HG03460 (cell line): ENCODE data around the gene OGFOD2.

ENCODE experiments used
- ATAC-seq: cut with Tn5 transposase; IDR thresholded peaks from one replicate; pipeline ENCODE4 v1.9.1; 2021; ENCODE audit not compliant: unreplicated experiment

The OGFOD2 gene

DNA sequence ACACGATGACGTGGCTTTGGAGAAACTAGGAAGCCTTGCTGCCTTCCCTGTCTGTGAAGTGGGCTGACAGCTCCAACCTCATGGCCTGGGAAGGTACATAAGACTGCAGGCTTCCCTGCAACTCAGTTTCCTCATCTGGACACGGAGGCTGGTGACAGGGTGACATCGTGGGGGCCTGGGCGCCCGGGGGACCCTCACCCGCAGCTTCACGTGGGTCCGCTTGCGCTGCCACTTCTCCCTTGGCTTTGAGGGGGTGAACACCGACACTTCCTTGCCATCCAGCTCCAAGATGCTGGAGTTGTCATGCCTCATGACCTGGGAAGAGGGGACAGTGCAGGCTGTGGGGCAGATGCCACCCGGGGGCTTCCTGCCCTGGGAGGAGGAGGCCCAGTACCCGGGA is 13.0 kb downstream of the OGFOD2 start:
- no peak for ATAC-seq

DNA sequence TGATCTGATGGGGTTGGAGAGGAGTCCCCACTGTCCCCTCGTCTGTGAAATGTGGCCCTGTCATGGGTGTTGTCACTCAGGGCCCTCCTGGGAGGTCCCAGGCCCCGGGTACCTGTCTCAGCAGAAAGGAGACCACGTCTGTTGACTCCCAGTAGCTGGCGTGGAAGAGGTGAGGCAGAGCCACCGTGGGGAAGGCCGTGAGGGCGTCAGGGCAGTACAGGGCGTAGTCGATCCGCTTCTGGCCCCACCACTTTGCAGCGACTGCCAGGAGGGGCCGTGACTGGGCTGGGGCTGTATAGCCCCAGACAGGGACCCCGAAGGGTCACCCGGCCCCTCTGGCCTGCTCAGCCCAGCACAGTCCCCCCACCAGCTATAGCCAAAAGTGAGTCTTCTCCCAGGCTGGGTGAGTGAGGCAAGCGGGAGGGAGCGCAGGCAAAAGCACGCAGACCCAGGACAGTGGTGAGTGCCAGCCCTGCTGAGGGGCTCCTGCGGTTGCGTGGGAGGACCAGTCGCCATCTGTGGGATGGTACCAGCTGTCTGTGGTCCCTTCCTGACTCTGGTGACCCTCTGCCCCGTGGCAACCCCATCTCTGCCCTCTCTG is 13.7 kb downstream of the OGFOD2 start:
- ATAC-seq, result no peak

DNA sequence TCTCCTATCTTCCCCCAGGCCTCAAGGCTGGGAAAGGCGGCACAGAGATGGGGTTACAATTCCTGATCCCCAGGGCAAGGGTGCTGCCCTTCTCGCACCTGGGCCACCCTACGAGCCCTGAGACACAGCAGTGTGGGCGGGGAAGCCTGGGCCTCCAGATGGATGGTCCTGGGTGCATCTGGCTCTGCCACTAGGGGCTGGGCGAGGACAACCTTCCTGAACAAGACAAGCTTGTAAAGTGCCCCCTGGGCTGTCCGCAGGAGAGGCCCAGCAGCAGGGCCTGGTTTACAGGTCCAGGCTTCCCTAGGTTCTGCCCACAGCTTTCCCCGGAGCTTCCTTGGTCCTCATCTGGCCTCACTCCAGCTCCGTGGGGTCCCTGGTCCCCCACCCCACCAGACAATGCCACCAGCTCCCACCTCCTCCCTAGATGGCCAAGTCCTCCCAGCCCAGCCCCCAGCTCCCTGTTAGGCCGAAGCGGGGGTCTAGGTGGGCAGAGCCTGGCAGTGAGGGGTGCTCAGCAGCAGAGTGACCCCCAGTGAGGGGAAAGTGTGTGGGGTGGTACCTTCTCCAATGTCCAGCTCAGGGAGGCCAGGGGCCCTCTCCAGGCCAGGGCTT is 14.3 kb downstream of the OGFOD2 start:
- ATAC-seq, result no peak

DNA sequence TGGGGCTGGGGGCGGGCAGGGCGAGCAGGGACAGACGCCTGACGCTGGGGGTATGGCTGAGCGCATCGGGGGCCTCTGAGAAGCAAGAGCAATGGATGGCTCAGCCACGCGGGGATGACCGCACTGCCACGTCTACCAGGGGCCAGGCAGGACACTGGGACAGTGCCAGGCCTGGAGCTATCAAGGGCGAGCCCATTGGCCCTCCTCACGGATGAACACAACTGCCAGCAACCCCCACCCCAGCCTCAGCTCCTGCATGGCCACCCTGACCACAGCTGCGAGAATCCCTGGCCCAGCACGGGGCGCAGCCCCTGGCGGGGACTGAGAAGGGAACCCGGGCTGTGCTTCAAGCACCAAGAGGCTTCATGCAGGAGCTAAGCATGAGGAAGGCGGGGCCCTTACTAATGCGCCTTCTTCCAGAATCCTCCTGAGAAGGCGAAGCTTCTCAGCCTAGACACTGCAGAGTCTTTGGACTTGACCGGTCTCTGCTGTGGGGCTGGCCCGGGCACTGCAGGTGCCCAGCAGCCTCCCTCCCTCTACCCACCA is 14.9 kb downstream of the OGFOD2 start:
- no peak for ATAC-seq

DNA sequence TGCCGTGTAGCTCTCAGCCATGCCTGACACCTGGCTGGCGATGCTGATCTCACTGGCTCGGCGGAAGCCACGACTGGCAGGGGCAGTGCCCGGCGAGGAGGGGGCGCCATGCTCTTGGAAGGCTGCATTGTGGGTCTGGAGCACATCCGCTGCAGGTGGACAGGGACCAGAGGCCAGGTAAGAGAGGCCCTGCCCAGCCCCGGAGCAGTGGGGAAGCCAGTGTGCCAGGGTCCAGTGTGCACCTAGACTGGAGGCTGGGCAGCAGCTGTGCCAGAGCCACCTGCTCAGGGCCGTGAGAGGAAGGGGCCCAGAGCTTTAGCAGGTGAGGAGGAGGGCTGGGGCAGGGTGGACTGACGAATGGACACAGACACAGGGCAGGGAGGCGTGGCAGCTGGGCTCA is 15.5 kb downstream of the OGFOD2 start:
- no peak for ATAC-seq

DNA sequence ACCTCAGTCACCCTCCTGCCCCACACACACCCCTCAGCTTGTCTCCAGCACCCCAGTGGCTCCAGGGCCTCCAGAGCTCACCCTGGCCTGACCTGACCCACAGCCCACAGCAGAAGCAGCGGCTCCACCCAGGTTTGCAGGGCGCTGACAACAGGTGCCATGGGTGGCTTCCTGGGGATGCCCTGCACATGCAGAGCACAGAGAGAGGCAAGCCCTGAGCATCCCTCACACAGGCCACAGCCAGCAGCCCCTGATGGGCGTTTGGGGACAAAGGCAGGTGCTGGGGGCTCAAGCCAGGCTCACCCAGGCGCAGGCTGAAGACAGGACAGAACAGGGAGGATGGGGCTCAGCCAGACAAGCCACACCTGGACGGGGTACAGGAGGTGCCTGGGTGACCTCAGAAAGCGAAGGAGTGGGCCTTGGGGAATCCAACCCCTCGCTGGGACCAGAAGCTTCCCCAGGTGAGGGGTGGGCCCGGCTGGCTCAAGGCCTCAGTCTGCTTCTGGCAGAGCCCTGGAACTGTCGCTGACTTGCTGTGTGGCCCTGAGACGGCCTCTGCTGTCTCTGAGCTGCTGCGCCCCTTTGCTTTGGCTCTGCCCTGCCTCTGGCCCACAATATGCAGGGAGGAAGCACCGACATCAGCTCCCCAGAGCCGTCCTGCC is 16.0 kb downstream of the OGFOD2 start:
- ATAC-seq, result no peak

DNA sequence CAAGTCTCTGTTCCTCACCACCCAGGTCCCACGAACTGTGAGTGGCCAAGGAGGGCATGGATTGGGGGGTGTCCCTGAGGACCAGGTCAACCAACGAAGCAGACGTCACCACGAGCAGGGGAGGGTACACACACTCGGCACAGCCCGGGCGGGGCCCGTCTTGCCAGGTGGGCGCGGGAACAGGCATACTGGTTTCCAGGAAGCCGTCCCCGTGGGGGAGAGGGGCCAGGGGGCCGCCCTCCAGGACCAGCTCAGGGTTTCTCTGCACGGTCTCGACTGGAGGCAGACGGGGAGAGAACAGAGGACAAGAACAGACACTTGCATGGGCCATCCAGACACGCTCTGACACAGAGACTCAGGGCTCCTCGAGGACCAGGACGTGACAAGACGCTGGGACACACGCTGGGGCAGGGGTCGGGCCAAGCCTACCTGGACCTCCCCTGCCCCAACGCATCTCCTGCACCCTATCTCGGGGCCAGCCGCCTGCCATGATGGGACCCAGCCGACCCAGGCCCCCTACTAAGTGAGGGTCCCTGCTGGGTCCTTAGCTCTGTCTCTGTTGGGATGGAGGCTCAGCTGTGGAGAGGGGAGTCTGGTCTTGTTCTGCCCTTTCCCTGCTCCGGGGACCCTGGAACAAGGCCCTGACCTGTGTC is 16.7 kb downstream of the OGFOD2 start:
- ATAC-seq, result no peak

DNA sequence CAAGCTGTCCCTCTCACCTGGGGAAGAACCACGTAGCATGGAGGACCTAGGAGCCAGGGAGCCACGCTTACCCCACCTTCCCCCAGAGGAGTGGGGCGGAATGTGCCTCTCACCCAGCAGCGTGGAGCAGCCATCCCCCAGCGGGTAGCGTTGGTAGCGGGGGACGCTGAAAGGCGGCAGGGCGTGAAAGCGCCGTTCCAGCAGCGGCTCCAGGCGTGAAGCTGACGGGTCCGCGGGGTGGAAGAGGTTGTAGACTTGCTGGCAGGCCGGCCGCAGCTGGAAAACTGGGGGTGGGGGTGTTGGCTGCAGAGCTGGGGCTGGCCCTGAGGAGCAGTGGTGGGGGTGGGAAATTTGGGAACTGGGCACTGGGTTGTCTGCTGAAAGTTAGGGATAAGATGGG is 17.3 kb downstream of the OGFOD2 start:
- ATAC-seq, result no peak

DNA sequence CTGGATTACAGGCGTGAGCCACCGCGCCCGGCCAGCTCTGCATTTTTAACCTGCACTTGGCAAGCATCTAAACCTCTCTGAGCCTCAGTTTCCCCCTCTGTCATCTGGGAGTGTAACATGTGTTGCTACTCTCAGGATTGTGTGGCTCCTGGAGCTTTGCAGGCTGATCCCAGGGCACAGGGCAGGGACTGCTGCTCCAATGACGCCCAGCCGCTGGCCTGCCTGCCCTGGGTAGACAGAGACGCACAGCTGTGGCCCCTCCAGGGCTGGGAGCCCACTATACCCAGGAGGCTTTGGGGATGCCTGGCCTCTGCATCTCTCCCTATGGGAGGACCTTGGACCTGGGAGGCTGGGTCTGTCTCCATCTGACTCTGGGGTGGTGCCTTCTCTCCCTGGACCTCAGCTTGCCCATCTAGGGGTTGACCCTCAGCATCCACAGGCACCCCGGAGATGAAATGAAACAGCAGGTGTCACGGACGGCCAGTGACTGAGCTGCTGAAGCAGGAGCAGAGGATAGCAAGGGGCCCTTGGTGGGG is 19.2 kb downstream of the OGFOD2 start:
- no peak for ATAC-seq

DNA sequence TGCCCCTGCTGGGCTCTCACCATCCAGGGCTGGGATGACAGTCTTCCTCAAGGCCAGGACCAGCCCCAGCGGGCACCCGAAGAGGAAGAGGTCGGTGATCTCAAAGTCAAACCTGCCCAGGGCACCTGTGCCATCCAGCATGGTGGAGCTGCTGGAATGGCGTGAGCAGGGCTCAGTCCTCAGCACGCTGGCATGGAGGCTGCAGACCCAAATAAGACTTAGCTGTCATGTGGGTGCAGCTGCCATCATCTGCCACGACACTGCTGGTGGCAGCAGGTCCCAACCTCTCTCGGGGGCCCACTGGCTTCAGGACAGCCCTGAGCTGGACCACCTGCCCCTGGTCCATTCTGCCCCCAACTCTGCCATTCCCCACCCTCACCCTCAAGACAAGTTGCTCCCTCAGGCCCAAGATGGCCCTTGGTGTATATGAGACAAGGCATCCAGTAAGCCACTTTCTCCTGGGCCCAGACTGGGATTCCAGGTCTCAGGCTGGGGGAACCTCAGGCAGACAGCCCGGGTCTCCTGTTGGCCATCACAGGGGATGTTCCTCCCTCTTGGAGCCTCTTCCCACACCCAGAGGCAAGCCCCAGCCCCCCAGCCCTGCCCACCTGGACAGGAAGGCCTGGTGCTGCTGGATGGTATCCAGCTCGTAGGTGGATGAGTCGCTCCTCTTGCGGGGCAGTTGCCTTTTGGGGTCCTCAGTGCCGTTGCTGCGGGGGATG is 19.9 kb downstream of the OGFOD2 start:
- no peak for ATAC-seq

DNA sequence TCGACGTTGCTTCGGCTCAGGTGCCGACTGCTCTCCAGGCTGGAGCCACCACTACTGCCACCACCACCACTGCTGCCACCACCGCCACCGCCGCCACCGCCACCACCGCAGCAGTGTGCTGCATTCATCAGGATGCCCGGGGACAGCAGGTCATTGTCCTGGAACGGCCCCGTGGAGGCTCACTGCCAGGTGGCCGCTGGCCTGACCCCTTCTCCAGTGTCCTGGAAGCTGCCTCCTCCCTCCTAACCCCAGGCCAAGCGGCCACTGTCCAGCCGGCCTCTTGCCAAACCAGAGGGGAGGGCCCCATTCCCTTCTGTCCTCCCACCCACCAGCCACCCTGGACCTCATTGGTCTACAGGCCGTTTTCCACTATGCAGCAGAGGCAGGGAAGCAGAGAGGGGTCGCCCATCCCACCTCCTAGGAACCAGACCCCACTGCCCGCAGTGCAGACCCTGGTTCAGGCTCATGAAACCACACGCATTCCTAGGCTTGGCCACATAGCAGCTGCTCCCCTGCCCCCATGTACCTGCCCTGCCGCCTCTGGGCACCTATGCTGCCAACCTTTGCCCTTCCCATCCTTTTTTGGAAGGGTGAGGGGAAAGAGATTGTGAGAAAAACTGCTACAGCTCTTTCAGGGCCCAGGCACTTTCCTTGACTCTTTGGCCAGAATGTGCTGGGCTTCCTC is 20.6 kb downstream of the OGFOD2 start:
- ATAC-seq, result no peak

DNA sequence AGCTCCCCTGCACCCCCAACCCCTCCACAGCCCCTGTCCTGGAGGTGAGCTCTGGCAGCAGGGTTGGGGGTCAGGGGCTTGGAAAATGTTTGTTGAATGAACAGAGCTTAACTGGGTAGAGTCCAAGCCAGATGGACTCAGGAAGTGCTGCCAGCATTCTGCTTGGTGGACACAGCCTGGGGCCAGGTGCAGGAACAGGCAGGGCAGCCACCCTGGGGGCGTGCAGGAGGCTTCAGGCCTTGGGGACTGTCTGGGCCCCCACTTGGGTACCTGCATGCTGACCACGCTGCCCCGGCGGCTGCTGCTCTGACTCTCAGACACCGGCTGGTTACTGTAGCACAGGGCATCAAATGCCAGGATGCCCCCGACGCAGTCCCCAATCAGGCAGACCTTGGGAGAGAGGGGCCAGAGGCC is 21.2 kb downstream of the OGFOD2 start:
- no peak for ATAC-seq

DNA sequence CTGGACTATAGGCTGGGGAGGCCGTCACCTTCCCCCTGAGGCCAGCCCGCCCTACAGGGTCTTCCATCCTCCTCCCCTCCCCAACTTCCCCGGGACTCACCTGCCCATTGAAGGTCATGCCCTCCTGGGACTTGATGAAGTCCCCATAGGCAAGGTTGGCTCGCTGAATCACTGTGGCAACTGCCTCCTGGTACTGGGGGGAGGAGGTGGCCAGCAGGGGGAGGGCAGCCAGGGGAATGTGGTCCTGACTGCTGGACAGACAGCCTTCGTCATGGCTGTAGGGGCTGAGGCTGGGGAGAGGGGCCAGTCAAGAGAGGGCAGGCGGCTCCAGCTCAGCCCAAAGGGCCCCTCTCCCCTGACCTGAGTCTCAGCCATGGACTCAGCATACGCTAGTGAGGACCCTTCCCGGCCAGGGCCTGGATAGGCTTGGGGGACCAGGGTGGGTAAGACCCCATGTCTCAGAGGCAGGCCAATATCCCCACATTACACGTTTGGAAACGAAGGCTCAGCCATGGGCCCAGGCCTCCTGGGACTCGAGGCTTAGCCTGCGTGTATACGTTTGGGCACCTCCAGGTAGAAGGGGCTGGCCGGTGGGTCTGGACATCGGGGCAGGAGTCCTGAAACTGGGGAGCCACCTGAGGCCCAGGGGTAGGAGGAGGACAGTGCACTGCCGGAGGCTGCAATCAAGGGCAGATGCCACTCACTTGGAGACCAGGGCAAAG is 21.7 kb downstream of the OGFOD2 start:
- ATAC-seq, result no peak

DNA sequence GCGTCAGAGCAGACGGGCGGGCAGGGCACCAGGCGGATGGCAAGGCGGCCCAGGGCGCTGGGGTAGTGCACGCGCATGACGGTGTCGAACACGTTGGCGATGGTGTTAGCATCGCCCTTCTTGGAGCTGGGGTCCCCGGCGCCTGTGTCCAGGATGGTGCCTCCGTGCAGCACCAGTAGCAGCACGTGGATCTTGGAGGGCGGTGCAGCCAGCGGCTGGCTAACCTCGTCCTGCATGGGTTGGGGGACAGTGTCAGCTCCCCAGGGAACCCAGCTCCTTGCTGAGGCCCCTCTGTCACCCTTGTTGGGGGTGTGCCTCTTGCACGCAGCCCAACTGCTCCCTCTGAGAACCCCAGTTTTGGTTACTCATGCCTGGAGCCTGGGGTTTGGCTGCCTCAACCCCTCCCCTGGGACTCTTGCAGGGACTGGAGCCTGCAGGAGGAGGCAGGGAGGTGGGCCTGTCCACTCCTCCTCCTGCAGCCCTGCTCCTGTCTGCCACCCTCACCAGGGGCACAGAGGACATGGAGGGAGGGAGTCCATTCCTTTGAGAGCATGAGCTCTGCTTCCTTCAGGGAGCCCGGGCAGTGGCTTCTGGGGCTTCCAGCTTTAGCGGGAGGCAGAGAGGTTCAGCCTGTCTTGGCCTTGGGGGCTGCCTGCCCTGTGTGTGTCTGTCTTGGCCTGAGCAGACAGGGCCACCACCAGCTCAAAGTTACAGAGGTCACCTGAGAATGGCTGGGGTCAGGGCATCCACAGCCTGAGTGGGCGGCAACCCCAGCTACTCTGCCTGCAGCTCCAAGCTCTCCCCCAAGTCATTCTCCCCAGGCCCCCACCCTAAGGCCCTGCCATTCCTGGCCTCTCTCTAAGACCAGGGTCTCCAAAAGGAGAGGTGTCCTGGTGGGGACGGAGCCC is 22.6 kb downstream of the OGFOD2 start:
- ATAC-seq, result no peak

DNA sequence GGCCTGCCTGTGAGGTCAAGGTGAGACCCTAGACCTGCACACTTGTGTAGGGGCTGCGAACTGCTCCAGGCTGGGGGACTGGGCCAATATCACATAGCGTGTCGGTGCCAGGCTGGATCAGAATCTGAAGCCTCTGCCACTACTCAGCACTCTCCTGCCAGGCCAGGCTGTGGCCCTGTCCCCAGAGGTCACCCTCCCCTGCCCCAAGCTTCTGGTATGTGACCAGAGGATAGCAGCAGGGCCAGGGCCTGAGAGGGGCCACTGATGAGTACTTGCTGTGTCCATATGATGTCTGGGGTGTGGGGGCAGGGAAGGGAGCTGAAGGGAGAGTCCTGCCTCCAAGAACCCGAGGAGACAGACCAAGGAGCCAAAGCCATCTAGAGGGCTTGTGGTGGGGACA is 23.3 kb downstream of the OGFOD2 start:
- ATAC-seq, result no peak

DNA sequence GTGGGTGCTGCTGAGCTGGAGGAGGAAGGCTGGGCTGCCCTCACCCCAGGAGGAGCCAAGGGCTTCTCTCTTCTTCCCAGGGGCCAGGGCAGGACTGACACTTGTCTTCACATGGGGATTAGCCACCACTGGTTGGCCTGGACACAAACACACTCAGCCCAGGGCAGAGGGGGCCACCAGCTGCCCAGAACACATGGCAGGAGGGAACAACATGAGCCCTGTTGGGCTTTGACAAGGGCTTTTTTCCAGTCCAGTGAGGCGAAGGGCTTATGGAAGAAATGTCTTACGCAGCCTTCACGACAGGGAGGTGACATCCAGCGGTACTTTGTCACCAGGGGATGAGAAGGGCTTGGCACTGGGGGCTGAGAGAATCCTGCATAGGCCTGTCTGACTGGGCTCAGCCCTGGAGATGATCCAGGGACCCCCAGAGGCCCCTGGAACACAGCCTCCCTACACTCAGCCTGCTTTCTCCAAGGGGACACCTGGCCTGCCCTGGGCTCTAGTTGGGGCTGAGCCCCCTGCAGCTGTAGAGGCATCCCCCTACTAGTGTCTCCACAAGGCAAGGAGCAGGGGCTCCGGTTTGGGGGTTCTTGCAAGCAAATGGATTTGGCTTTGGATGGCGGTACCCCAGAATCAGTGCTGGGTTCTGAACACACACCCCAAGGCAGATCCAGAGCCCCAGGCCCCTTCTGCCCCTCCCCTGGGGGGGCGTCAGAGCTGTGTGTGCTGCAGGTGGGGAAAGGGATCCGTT is 24.3 kb downstream of the OGFOD2 start:
- ATAC-seq, result no peak

DNA sequence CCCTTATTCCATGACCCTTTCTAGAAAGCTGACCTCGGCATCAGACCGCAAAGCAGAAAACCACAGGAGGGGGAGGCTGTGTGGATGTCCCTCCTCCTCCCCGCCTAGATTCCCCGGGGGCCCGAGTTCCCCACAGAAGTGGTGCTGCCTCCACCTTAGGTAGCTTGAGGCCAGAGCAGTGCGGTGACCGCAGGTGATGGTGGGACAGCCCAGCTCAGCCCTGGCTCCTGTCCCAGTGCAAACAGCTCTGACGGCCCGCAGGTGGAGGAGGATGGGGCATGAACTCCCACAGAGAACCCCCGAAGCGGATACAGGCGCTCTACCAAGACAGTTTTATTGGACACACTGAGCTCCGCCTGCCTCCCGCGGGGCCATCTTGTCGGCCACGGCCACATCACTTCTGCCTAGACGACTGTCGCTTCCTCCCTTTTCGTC is 25.0 kb downstream of the OGFOD2 start:
- ATAC-seq, result no peak

DNA sequence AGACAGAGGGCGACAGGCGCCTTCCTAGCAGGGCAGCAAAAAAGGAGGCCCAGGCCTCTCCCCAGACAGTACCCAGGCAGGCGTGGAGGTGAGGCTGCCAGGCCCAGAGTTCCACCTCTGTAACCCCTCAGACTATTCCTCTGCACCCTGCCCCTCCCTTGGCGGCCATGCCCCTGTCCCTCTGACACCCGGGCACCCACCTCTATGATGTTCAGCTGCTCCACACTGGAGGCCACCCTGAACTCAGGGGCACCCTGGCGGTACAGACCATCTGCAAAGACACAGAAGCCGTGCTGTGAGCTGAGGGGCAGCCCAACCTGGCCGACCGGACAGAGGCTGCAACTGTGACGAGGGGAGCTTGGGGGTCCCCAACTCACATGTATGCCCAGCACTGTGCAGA is 25.5 kb downstream of the OGFOD2 start:
- ATAC-seq, result no peak
